WTC11 (cell line): ENCODE measurements around the gene PHAF1.

ENCODE experiments used
- AFF4 ChIP-seq: sonication (generic); formaldehyde crosslinking; IDR thresholded peaks from 2 replicates; pipeline ENCODE4 v1.8.1; 2023; ENCODE audit warnings: mild to moderate bottlenecking, missing genetic modification reagents, borderline replicate concordance
- CTCF ChIP-seq: fragments of 200-600 bp; IDR thresholded peaks from 2 replicates; pipeline ENCODE4 v1.8.0; 2022; ENCODE audit warnings: antibody characterized with exemption
- FOXK1 ChIP-seq: sonication (generic); formaldehyde crosslinking; IDR thresholded peaks from 2 replicates; pipeline ENCODE4 v1.8.0; 2022; ENCODE audit warnings: mild to moderate bottlenecking, moderate library complexity, missing genetic modification reagents
- FOXP1 ChIP-seq: sonication (generic); formaldehyde crosslinking; IDR thresholded peaks from 2 replicates; pipeline ENCODE4 v1.8.0; 2022; ENCODE audit warnings: missing genetic modification reagents, mild to moderate bottlenecking, moderate library complexity, borderline replicate concordance
- JUN ChIP-seq: sonication (generic); formaldehyde crosslinking; IDR thresholded peaks from 2 replicates; pipeline ENCODE4 v1.8.0; 2023; ENCODE audit warnings: mild to moderate bottlenecking, missing genetic modification reagents
- MXD4 ChIP-seq: fragments of 250-450 bp; sonication (Bioruptor Pico); IDR thresholded peaks from 2 replicates; pipeline ENCODE4 v1.8.0; 2021; ENCODE audit warnings: mild to moderate bottlenecking, moderate library complexity, borderline replicate concordance
- NR2C2 ChIP-seq: sonication (generic); formaldehyde crosslinking; IDR thresholded peaks from 2 replicates; pipeline ENCODE4 v1.8.0; 2022; ENCODE audit warnings: mild to moderate bottlenecking, missing genetic modification reagents
- NR3C1 ChIP-seq: sonication (generic); formaldehyde crosslinking; conservative IDR thresholded peaks from 2 replicates; pipeline ENCODE4 v1.8.1; 2023; ENCODE audit warnings: low read depth, mild to moderate bottlenecking, missing genetic modification reagents
- SMAD3 ChIP-seq: sonication (generic); formaldehyde crosslinking; IDR thresholded peaks from 2 replicates; pipeline ENCODE4 v1.8.0; 2022; ENCODE audit warnings: missing genetic modification reagents, mild to moderate bottlenecking, borderline replicate concordance
- STAT6 ChIP-seq: sonication (generic); formaldehyde crosslinking; conservative IDR thresholded peaks from 2 replicates; pipeline ENCODE4 v1.8.1; 2023; ENCODE audit warnings: mild to moderate bottlenecking, low read depth, missing genetic modification reagents, moderate library complexity
- ZBTB43 ChIP-seq: sonication (generic); formaldehyde crosslinking; IDR thresholded peaks from 2 replicates; pipeline ENCODE4 v1.8.1; 2023; ENCODE audit warnings: mild to moderate bottlenecking, missing genetic modification reagents
- ZNF423 ChIP-seq: fragments of 250-450 bp; sonication (Bioruptor Pico); IDR thresholded peaks from 2 replicates; pipeline ENCODE4 v2.1.2; 2022; ENCODE audit warnings: mild to moderate bottlenecking, moderate library complexity
- TF ChIP-seq, protein P1 (sequence below): sonication (generic); formaldehyde crosslinking; conservative IDR thresholded peaks from 2 replicates; pipeline ENCODE4 v1.8.1; 2022; ENCODE audit warnings: mild to moderate bottlenecking, missing genetic modification reagents
- TF ChIP-seq, protein P2 (sequence below): sonication (generic); formaldehyde crosslinking; IDR thresholded peaks from 2 replicates; pipeline ENCODE4 v1.8.0; 2022; ENCODE audit warnings: mild to moderate bottlenecking, missing genetic modification reagents

- TF ChIP-seq CTCF (no peak), SMAD3 (CRISPR knock-in tag) (no peak), JUN (no peak), FOXP1 (no peak), STAT6 (CRISPR knock-in tag) (no peak), FOXK1 (CRISPR knock-in tag) (no peak), ZBTB43 (CRISPR knock-in tag) (no peak), AFF4 (no peak), NR3C1 (no peak), ZNF423 (no peak), NR2C2 (CRISPR knock-in tag) (no peak), MXD4 (no peak)
- TF ChIP-seq, protein P1, sequence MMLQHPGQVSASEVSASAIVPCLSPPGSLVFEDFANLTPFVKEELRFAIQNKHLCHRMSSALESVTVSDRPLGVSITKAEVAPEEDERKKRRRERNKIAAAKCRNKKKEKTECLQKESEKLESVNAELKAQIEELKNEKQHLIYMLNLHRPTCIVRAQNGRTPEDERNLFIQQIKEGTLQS (CRISPR knock-in tag) = no peak
- TF ChIP-seq, protein P2, sequence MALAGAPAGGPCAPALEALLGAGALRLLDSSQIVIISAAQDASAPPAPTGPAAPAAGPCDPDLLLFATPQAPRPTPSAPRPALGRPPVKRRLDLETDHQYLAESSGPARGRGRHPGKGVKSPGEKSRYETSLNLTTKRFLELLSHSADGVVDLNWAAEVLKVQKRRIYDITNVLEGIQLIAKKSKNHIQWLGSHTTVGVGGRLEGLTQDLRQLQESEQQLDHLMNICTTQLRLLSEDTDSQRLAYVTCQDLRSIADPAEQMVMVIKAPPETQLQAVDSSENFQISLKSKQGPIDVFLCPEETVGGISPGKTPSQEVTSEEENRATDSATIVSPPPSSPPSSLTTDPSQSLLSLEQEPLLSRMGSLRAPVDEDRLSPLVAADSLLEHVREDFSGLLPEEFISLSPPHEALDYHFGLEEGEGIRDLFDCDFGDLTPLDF (CRISPR knock-in tag) = no peak
Observed at GRCh38 chr16:67108489-67108888, 1.3 kb upstream of the PHAF1 start.
